ENCODE results near the gene GARIN3. TPM values are rescaled to one million over a fixed set of nuclear protein-coding genes. Genes with fewer than 3 reads are reported as not detected.
A peak's percentile ranks its signal among the peaks of the same experiment; 100 is the strongest.

The GARIN3 gene
- total RNA-seq, 2 experiments from 2014 or later, result not detected

DNA sequence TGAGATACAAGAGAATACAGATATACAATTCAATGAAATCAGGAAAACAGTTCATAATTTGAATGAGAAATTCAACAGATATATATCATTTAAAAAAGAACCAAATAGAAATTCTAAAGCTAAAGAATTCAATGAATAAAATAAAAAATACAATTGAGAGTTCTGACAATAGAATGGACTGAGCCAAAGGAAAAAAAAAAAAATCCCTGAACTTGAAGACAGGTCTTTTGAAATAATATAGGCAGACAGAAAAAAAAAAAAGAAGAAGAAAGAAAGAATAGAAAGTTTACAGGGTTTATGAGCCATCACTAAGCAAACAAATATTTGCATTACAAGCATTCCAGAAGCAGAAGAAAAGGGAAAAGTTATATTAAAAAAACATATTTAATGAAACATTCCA, 44.4 kb downstream of the GARIN3 start:
- CTCF ChIA-PET (ENCODE audit: unreplicated experiment), result no interaction called here
- POLR2A ChIA-PET, result interaction anchor here (0.6 to 1.2 kb wide), 7 partner anchors 10 to 485 kb away, joined by 3 to 8 read pairs (median 4); no protein-coding TSS in a partner anchor
- TF ChIP-seq EZH2phosphoT487 (IDR thresholded peaks at IDR 0.05; ENCODE audit: borderline replicate concordance, low read depth, low read length), result no peak
- TF ChIP-seq, protein P1, sequence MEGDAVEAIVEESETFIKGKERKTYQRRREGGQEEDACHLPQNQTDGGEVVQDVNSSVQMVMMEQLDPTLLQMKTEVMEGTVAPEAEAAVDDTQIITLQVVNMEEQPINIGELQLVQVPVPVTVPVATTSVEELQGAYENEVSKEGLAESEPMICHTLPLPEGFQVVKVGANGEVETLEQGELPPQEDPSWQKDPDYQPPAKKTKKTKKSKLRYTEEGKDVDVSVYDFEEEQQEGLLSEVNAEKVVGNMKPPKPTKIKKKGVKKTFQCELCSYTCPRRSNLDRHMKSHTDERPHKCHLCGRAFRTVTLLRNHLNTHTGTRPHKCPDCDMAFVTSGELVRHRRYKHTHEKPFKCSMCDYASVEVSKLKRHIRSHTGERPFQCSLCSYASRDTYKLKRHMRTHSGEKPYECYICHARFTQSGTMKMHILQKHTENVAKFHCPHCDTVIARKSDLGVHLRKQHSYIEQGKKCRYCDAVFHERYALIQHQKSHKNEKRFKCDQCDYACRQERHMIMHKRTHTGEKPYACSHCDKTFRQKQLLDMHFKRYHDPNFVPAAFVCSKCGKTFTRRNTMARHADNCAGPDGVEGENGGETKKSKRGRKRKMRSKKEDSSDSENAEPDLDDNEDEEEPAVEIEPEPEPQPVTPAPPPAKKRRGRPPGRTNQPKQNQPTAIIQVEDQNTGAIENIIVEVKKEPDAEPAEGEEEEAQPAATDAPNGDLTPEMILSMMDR (conservative IDR thresholded peaks at IDR 0.05; ENCODE audit: low read length), result no peak
- BruUV-seq (replicated peaks), result no TSS peak
- peaks cover 3% of the 10 kb centered on the region; the same call in 1 of the 2 replicates for H3K36me3 ChIP-seq (ENCODE audit: insufficient read depth, low read length)
- no peaks in the 10 kb centered on the region for H3K4me1 ChIP-seq (ENCODE audit: insufficient read depth, low read length, poor library complexity, severe bottlenecking)
- no peak overlapping the region for H2AFZ ChIP-seq (ENCODE audit: low read length)
- DNase-seq (ENCODE audit: low spot score), result no peak
- no peak overlapping the region for H3K4me3 ChIP-seq (ENCODE audit: low read depth, low read length, poor library complexity, severe bottlenecking)
- no peaks in the 10 kb centered on the region for H4K20me1 ChIP-seq (ENCODE audit: insufficient read depth, low read length)
- no peaks in the 10 kb centered on the region for H3K79me2 ChIP-seq (ENCODE audit: insufficient read depth, low read depth, low read length)
- H3K9me3 ChIP-seq (ENCODE audit: low read length), result peaks cover 14% of the 10 kb centered on the region; the same call in 1 of the 2 replicates
- no peak overlapping the region for H3K27ac ChIP-seq (ENCODE audit: low read depth, low read length, poor library complexity, severe bottlenecking)
- intact Hi-C loops (cut with micrococcal nuclease; ENCODE audit: unreplicated experiment), result no loop called here
- H3K9me2 ChIP-seq (ENCODE audit: insufficient read depth, low read length), result no peaks in the 10 kb centered on the region
- no peak overlapping the region for H3K4me2 ChIP-seq (ENCODE audit: low read length)

DNA sequence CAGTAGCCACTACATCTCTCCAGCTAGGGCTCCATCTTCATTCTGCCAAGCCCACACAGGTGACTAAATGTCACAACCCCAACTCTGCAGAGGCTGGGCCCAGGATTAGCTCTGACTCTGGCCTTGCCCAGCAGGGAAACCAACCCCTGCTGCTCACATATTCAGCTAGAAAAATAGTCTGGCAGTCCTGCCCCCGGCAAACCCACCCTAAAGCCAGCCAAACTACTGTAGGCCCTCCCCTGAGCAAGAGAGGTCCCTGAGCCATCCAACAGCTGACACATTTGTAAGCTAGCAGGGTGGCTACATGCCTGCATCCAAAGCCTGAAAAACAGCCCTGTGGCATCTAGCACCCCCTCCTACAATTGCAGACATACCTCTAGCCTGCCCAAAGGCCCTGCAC, 46.0 kb downstream of the GARIN3 start:
- no peak overlapping the region for H3K4me2 ChIP-seq (ENCODE audit: low read length)
- peaks cover 3% of the 10 kb centered on the region; the same call in 1 of the 2 replicates for H3K36me3 ChIP-seq (ENCODE audit: insufficient read depth, low read length)
- TF ChIP-seq, protein P1 (conservative IDR thresholded peaks at IDR 0.05; ENCODE audit: low read length), result no peak
- no peak for TF ChIP-seq EZH2phosphoT487 (IDR thresholded peaks at IDR 0.05; ENCODE audit: borderline replicate concordance, low read depth, low read length)
- peaks cover 14% of the 10 kb centered on the region; the same call in 1 of the 2 replicates for H3K9me3 ChIP-seq (ENCODE audit: low read length)
- H3K79me2 ChIP-seq (ENCODE audit: insufficient read depth, low read depth, low read length), result no peaks in the 10 kb centered on the region
- H2AFZ ChIP-seq (ENCODE audit: low read length), result no peak overlapping the region
- no peak overlapping the region for H3K27ac ChIP-seq (ENCODE audit: low read depth, low read length, poor library complexity, severe bottlenecking)
- CTCF ChIA-PET (ENCODE audit: unreplicated experiment), result no interaction called here
- no peaks in the 10 kb centered on the region for H3K9me2 ChIP-seq (ENCODE audit: insufficient read depth, low read length)
- H4K20me1 ChIP-seq (ENCODE audit: insufficient read depth, low read length), result no peaks in the 10 kb centered on the region
- POLR2A ChIA-PET, result interaction anchor here (0.6 to 1.3 kb wide), 2 partner anchors 23 to 44 kb away, joined by 3 read pairs; partner anchors contain the start of gene MED7
- H3K4me1 ChIP-seq (ENCODE audit: insufficient read depth, low read length, poor library complexity, severe bottlenecking), result no peaks in the 10 kb centered on the region
- no peak overlapping the region for H3K4me3 ChIP-seq (ENCODE audit: low read depth, low read length, poor library complexity, severe bottlenecking)
- DNase-seq (ENCODE audit: low spot score), result no peak
- BruUV-seq (replicated peaks), result no TSS peak
- intact Hi-C loops (cut with micrococcal nuclease; ENCODE audit: unreplicated experiment), result no loop called here

DNA sequence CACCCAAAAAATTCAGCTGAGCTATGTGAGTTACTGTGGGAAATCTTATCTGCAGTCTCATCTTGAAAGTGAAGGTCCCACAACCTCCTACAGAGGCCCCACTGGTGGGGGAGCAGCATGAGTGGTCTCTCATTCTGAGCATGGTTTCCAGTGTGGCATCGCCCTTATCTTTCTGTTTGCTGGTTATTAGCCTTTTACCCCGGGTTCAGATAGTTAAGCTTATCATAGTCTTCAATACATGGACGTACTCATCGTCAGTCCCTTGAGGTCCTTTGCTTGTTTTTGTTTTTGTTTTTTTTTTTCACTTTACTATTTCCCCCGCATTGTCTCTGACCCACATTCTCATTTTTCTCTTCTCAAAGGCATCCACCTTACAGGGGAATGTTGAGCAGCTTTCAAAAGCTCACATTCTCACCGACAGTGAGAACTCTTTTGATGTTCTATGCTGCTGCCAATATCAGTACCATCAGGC, 49.5 kb downstream of the GARIN3 start:
- no peak overlapping the region for H3K4me2 ChIP-seq (ENCODE audit: low read length)
- no peaks in the 10 kb centered on the region for H4K20me1 ChIP-seq (ENCODE audit: insufficient read depth, low read length)
- H3K27ac ChIP-seq (ENCODE audit: low read depth, low read length, poor library complexity, severe bottlenecking), result no peak overlapping the region
- no peak for TF ChIP-seq EZH2phosphoT487 (IDR thresholded peaks at IDR 0.05; ENCODE audit: borderline replicate concordance, low read depth, low read length)
- TF ChIP-seq, protein P1 (conservative IDR thresholded peaks at IDR 0.05; ENCODE audit: low read length), result no peak
- ChIA-PET POLR2A (interaction anchor here (0.6 to 1.6 kb wide), 8 partner anchors 13 to 254 kb away, joined by 3 to 9 read pairs (median 4); partner anchors contain the start of gene MED7), CTCF (ENCODE audit: unreplicated experiment) (no interaction called here)
- BruUV-seq (replicated peaks), result no TSS peak
- H3K9me2 ChIP-seq (ENCODE audit: insufficient read depth, low read length), result no peaks in the 10 kb centered on the region
- peaks cover 3% of the 10 kb centered on the region; the same call in 1 of the 2 replicates for H3K9me3 ChIP-seq (ENCODE audit: low read length)
- intact Hi-C loops (cut with micrococcal nuclease; ENCODE audit: unreplicated experiment), result no loop called here
- H3K4me3 ChIP-seq (ENCODE audit: low read depth, low read length, poor library complexity, severe bottlenecking), result no peak overlapping the region
- H2AFZ ChIP-seq (ENCODE audit: low read length), result 0 out of 2 replicates have a peak overlapping the region, but pooled peaks have one; percentile 35
- DNase-seq (ENCODE audit: low spot score), result no peak
- H3K79me2 ChIP-seq (ENCODE audit: insufficient read depth, low read depth, low read length), result no peaks in the 10 kb centered on the region
- H3K4me1 ChIP-seq (ENCODE audit: insufficient read depth, low read length, poor library complexity, severe bottlenecking), result no peaks in the 10 kb centered on the region
- H3K36me3 ChIP-seq (ENCODE audit: insufficient read depth, low read length), result peaks cover 3% of the 10 kb centered on the region; the same call in 1 of the 2 replicates

Measured in OCI-LY7 (cell line).